Measurements from ENCODE around the gene FTH1. TPM values are rescaled to one million over a fixed set of nuclear protein-coding genes. Genes with fewer than 3 reads are reported as not detected.

Gene FTH1

Small RNA genes within 50 kb of the gene (small RNA-seq; reads per million reads assigned to genes)
- not detected for gene RNU6-1243P (ENCODE audit: insufficient read depth)
